ENCODE measurements around the gene MYO18B.

MYO18B gene

GRCh38 chr22:25797498-25798290 lies 55.7 kb downstream of the MYO18B start:
- H2BK120ac ChIP-seq (ENCODE audit: low read depth, low read length): no peak overlapping the region
- no peak overlapping the region for H3K4ac ChIP-seq (ENCODE audit: low read length)
- WGBS, 2 donors (ENCODE audit: extremely low coverage in 2 of 2, insufficient read length in 2 of 2, insufficient replicate concordance in 1 of 2): no CpG with 5 or more reads among the region's 22 CpGs
- no peak overlapping the region for H2AFZ ChIP-seq (ENCODE audit: low read length)
- H3K4me3 ChIP-seq (ENCODE audit: low read length in 2 of 2): no peak overlapping the region
- H3K9ac ChIP-seq (ENCODE audit: low read depth, low read length, poor library complexity): no peak overlapping the region
- no peak overlapping the region for H3K27ac ChIP-seq (replicated peaks; ENCODE audit: low read length)
- no peak overlapping the region for H2BK5ac ChIP-seq (ENCODE audit: low read length)
- H3K23ac ChIP-seq (ENCODE audit: low read depth, low read length, poor library complexity): no peak overlapping the region
- no peak overlapping the region for H4K91ac ChIP-seq (ENCODE audit: low read depth, low read length, poor library complexity)
- no peak overlapping the region for H3K14ac ChIP-seq (ENCODE audit: low read length)
- H3K4me2 ChIP-seq (ENCODE audit: insufficient read depth, low read length, poor library complexity, severe bottlenecking): no peak overlapping the region
- no peaks in the 10 kb centered on the region for H3K9me3 ChIP-seq (replicated peaks in 1 of 2; ENCODE audit: control insufficient read depth in 2 of 2, insufficient read depth in 1 of 2, low read depth in 1 of 2, low read length in 2 of 2)
- no peak overlapping the region for H2BK15ac ChIP-seq (ENCODE audit: low read length)
- no peak overlapping the region for H2AK5ac ChIP-seq (ENCODE audit: low read depth, low read length)
- no peak overlapping the region for H2BK12ac ChIP-seq (ENCODE audit: low read length)
- peaks cover 2% of the 10 kb centered on the region for H3K79me1 ChIP-seq (ENCODE audit: low read depth, low read length)
- no peaks in the 10 kb centered on the region for H3K4me1 ChIP-seq (ENCODE audit: control insufficient read depth in 2 of 2, insufficient read depth in 1 of 2, low read depth in 1 of 2, low read length in 2 of 2)
- no peak overlapping the region for H3K18ac ChIP-seq (ENCODE audit: low read length)
- no peaks in the 10 kb centered on the region for H3K36me3 ChIP-seq (replicated peaks in 1 of 2; ENCODE audit: control insufficient read depth in 2 of 2, insufficient read depth in 2 of 2, low read length in 2 of 2)
- H4K8ac ChIP-seq (ENCODE audit: low read depth, low read length): no peak overlapping the region
- peaks cover 0 to 3% (median 0%) of the 10 kb centered on the region in 3 experiments for H3K27me3 ChIP-seq (ENCODE audit: control insufficient read depth in 3 of 3, insufficient read depth in 3 of 3, low read depth in 1 of 3, low read length in 3 of 3)
- DNase-seq (ENCODE audit: low spot score): no peak

GRCh38 chr22:25800766-25801165 lies 58.8 kb downstream of the MYO18B start:
- Histone ChIP-seq H2BK5ac (ENCODE audit: low read length) (no peak overlapping the region), H4K8ac (ENCODE audit: low read depth, low read length) (no peak overlapping the region), H2BK12ac (ENCODE audit: low read length) (no peak overlapping the region), H3K18ac (ENCODE audit: low read length) (no peak overlapping the region), H4K91ac (ENCODE audit: low read depth, low read length, poor library complexity) (no peak overlapping the region), H3K4me1 (ENCODE audit: control insufficient read depth in 2 of 2, insufficient read depth in 1 of 2, low read depth in 1 of 2, low read length in 2 of 2) (no peaks in the 10 kb centered on the region), H3K9me3 (replicated peaks in 1 of 2; ENCODE audit: control insufficient read depth in 2 of 2, insufficient read depth in 1 of 2, low read depth in 1 of 2, low read length in 2 of 2) (no peaks in the 10 kb centered on the region), H3K14ac (ENCODE audit: low read length) (no peak overlapping the region), H3K27me3 (ENCODE audit: control insufficient read depth in 3 of 3, insufficient read depth in 3 of 3, low read depth in 1 of 3, low read length in 3 of 3) (peaks cover 0 to 3% (median 0%) of the 10 kb centered on the region in 3 experiments), H3K9ac (ENCODE audit: low read depth, low read length, poor library complexity) (no peak overlapping the region), H3K4ac (ENCODE audit: low read length) (no peak overlapping the region), H2AFZ (ENCODE audit: low read length) (no peak overlapping the region), H2BK15ac (ENCODE audit: low read length) (no peak overlapping the region), H2BK120ac (ENCODE audit: low read depth, low read length) (no peak overlapping the region), H3K27ac (replicated peaks; ENCODE audit: low read length) (no peak overlapping the region), H3K23ac (ENCODE audit: low read depth, low read length, poor library complexity) (no peak overlapping the region), H3K4me3 (ENCODE audit: low read length in 2 of 2) (no peak overlapping the region), H3K36me3 (replicated peaks in 1 of 2; ENCODE audit: control insufficient read depth in 2 of 2, insufficient read depth in 2 of 2, low read length in 2 of 2) (no peaks in the 10 kb centered on the region), H3K4me2 (ENCODE audit: insufficient read depth, low read length, poor library complexity, severe bottlenecking) (no peak overlapping the region), H2AK5ac (ENCODE audit: low read depth, low read length) (no peak overlapping the region), H3K79me1 (ENCODE audit: low read depth, low read length) (peaks cover 2% of the 10 kb centered on the region)
- no peak for DNase-seq (ENCODE audit: low spot score)
- no CpG with 5 or more reads among the region's 5 CpGs for WGBS, 2 donors (ENCODE audit: extremely low coverage in 2 of 2, insufficient read length in 2 of 2, insufficient replicate concordance in 1 of 2)

DNA sequence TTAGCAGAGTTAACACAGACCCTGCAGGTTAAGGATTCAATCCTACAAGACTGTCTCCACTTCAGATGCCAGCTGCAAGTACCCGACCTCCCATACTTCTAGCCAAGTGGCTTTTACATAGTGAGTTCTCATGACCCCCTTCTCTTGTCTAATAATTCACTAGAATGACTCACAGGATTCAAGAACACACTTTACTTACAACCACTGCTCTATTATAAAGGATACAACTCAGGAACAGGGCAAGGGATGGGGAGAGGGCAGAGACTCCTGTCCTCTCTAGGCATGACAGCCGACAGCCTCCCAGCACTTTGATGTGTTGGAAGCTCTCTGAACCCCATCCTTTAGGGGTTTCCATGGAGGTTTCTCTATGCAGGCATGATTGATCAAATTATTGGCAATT lies 60.0 kb downstream of the MYO18B start:
- no peaks in the 10 kb centered on the region for H3K9me3 ChIP-seq (replicated peaks in 1 of 2; ENCODE audit: control insufficient read depth in 2 of 2, insufficient read depth in 1 of 2, low read depth in 1 of 2, low read length in 2 of 2)
- no peak overlapping the region for H4K91ac ChIP-seq (ENCODE audit: low read depth, low read length, poor library complexity)
- peaks cover 2% of the 10 kb centered on the region for H3K79me1 ChIP-seq (ENCODE audit: low read depth, low read length)
- H3K4me2 ChIP-seq (ENCODE audit: insufficient read depth, low read length, poor library complexity, severe bottlenecking): no peak overlapping the region
- H2BK15ac ChIP-seq (ENCODE audit: low read length): no peak overlapping the region
- H3K4ac ChIP-seq (ENCODE audit: low read length): no peak overlapping the region
- H2BK120ac ChIP-seq (ENCODE audit: low read depth, low read length): no peak overlapping the region
- H3K14ac ChIP-seq (ENCODE audit: low read length): no peak overlapping the region
- no peak overlapping the region for H2BK12ac ChIP-seq (ENCODE audit: low read length)
- no peak overlapping the region for H2AFZ ChIP-seq (ENCODE audit: low read length)
- no peak overlapping the region for H3K4me3 ChIP-seq (ENCODE audit: low read length in 2 of 2)
- H3K18ac ChIP-seq (ENCODE audit: low read length): no peak overlapping the region
- peaks cover 0 to 3% (median 0%) of the 10 kb centered on the region in 3 experiments for H3K27me3 ChIP-seq (ENCODE audit: control insufficient read depth in 3 of 3, insufficient read depth in 3 of 3, low read depth in 1 of 3, low read length in 3 of 3)
- no peak overlapping the region for H3K9ac ChIP-seq (ENCODE audit: low read depth, low read length, poor library complexity)
- H3K23ac ChIP-seq (ENCODE audit: low read depth, low read length, poor library complexity): no peak overlapping the region
- WGBS, 2 donors (ENCODE audit: extremely low coverage in 2 of 2, insufficient read length in 2 of 2, insufficient replicate concordance in 1 of 2): no CpG with 5 or more reads among the region's 2 CpGs
- H3K4me1 ChIP-seq (ENCODE audit: control insufficient read depth in 2 of 2, insufficient read depth in 1 of 2, low read depth in 1 of 2, low read length in 2 of 2): no peaks in the 10 kb centered on the region
- no peaks in the 10 kb centered on the region for H3K36me3 ChIP-seq (replicated peaks in 1 of 2; ENCODE audit: control insufficient read depth in 2 of 2, insufficient read depth in 2 of 2, low read length in 2 of 2)
- no peak overlapping the region for H2BK5ac ChIP-seq (ENCODE audit: low read length)
- no peak for DNase-seq (ENCODE audit: low spot score)
- no peak overlapping the region for H3K27ac ChIP-seq (replicated peaks; ENCODE audit: low read length)
- no peak overlapping the region for H4K8ac ChIP-seq (ENCODE audit: low read depth, low read length)
- no peak overlapping the region for H2AK5ac ChIP-seq (ENCODE audit: low read depth, low read length)

DNA sequence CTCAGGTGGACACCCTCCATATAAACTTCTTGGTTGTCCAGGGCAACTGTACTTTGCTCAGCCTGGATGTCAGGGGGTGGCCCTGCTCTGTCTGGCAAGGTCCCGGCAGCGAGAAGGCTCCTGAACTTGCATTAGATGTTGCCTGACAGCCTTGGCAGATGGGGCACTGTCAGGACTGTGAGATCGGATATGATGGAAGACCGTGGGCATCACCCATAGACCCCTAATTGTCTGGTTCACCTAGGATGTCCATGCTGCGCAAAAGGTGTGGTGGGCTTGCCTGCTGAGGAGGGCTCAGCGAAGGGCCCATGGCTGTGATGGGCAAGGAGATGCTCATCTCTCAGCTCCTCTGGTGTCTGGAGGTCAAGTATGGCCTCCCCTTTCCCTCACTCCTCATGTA lies 62.7 kb downstream of the MYO18B start:
- H3K9me3 ChIP-seq (replicated peaks in 1 of 2; ENCODE audit: control insufficient read depth in 2 of 2, insufficient read depth in 1 of 2, low read depth in 1 of 2, low read length in 2 of 2): no peaks in the 10 kb centered on the region
- no peak overlapping the region for H2AK5ac ChIP-seq (ENCODE audit: low read depth, low read length)
- H3K79me1 ChIP-seq (ENCODE audit: low read depth, low read length): no peaks in the 10 kb centered on the region
- no CpG with 5 or more reads among the region's 6 CpGs for WGBS, 2 donors (ENCODE audit: extremely low coverage in 2 of 2, insufficient read length in 2 of 2, insufficient replicate concordance in 1 of 2)
- H2AFZ ChIP-seq (ENCODE audit: low read length): no peak overlapping the region
- no peak overlapping the region for H3K27ac ChIP-seq (replicated peaks; ENCODE audit: low read length)
- no peak for DNase-seq (ENCODE audit: low spot score)
- H3K4me2 ChIP-seq (ENCODE audit: insufficient read depth, low read length, poor library complexity, severe bottlenecking): no peak overlapping the region
- H2BK12ac ChIP-seq (ENCODE audit: low read length): peak overlapping the region; percentile 32
- no peak overlapping the region for H3K4me3 ChIP-seq (ENCODE audit: low read length in 2 of 2)
- H2BK120ac ChIP-seq (ENCODE audit: low read depth, low read length): no peak overlapping the region
- H4K91ac ChIP-seq (ENCODE audit: low read depth, low read length, poor library complexity): no peak overlapping the region
- H3K9ac ChIP-seq (ENCODE audit: low read depth, low read length, poor library complexity): no peak overlapping the region
- H3K4me1 ChIP-seq (ENCODE audit: control insufficient read depth in 2 of 2, insufficient read depth in 1 of 2, low read depth in 1 of 2, low read length in 2 of 2): no peaks in the 10 kb centered on the region
- peak overlapping the region; percentile 37 for H3K18ac ChIP-seq (ENCODE audit: low read length)
- H3K14ac ChIP-seq (ENCODE audit: low read length): no peak overlapping the region
- H3K23ac ChIP-seq (ENCODE audit: low read depth, low read length, poor library complexity): no peak overlapping the region
- peak overlapping the region; percentile 50 for H2BK15ac ChIP-seq (ENCODE audit: low read length)
- H4K8ac ChIP-seq (ENCODE audit: low read depth, low read length): no peak overlapping the region
- H2BK5ac ChIP-seq (ENCODE audit: low read length): peak overlapping the region; percentile 40
- no peaks in the 10 kb centered on the region for H3K36me3 ChIP-seq (replicated peaks in 1 of 2; ENCODE audit: control insufficient read depth in 2 of 2, insufficient read depth in 2 of 2, low read length in 2 of 2)
- peak overlapping the region; percentile 67 for H3K4ac ChIP-seq (ENCODE audit: low read length)
- H3K27me3 ChIP-seq (ENCODE audit: control insufficient read depth in 3 of 3, insufficient read depth in 3 of 3, low read depth in 1 of 3, low read length in 3 of 3): peaks cover 0 to 3% (median 0%) of the 10 kb centered on the region in 3 experiments

All from neuronal stem cell (in vitro differentiated cells).